OCI-M1 (cell line): ENCODE data around the gene FCGBP.

ENCODE experiments used
- DNase-seq: peaks from one replicate; lab custom pipeline; 2025; lab: John Stamatoyannopoulos, UW

The FCGBP gene

DNA sequence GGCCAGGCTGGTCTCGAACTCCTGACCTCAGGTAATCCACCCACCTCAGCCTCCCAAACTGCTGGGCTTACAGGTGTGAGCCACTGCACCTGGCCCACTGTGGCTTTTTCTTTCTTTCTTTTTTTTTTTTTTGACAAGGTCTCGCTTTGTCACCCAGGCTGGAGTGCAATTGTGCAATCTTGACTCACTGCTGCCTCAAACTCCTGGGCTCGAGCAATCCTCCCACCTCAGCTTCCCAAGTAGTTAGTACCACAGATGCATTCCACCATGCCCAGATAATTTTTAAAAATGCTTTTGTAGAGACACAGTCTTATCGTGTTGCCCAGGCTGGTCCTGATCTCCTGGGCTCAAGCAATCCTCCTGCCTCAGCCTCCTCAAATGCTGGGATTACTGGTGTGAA is 12.1 kb upstream of the FCGBP start:
- peak; percentile 49 for DNase-seq

DNA sequence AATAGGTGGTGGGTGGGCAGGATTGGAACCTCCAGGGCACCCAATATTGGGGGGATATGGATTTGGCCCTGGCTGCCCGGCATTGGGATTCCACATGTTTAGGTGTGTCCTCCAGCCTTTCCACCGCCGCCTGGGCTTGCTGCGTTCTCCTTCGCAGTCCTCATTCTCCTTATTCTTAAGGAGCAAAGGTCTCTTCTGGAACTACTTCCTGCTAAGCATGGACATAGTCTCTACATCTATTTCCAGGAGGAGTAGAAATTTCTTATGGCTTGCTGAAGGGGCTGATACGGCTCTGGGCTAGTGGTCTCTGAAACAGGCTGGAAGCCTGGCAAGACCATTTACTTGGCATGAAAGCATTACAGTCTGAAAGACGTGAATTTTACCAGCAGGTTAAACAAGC is 9.2 kb upstream of the FCGBP start:
- DNase-seq = no peak

DNA sequence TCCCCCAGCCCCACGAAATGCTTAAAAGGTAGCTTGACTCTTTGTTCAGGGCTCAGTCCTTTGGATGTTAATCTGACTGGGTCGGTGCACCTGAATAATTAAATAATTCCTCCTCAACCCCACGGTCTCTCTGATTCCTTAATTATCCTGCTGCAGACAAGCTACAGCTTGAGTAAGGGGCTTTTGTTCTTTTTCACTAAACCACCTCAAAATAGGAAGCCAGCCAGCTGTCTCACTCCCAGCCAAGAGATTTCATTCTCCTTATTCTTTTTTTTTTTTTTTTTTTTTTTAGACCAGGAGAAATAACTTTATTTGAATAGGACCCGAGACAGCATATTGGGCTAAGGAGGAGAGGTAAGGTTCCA is 7.9 kb upstream of the FCGBP start:
- no peak for DNase-seq

DNA sequence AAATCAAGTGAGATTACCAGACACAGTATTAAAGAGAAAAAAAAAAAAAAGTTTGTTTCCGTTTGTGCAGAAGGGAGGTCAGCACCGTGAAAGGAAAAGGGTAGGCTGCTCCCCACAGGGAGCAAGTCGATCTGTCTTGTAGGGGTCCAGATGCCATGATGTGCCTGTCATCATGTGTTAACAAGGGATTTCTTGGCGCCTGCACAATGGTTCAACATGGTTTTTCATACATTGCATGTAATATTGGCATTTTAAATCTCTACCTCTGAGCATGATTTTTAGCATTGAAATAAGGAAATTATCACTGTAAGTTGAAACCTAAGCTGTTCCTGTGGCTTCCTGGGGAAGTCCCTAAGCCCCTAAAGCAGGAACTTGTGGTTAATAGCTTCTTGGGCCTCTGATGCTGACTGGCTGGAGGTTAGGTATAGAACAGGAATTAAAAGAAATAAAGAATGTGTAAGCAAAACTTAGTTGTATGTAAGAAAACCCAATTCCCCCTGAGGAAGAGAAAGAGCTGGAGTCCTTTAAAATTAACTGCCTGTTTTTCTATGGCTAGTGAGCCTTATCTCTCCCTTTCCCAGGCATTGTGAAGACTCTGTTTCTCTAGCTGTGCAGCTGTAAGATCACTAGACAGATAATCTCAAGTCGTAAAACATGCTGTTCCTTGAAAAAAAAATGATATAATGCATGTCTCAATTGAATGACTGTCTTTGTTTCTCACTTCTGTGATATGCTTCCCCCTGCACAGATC is 7.4 kb upstream of the FCGBP start:
- DNase-seq = peak; percentile 90

DNA sequence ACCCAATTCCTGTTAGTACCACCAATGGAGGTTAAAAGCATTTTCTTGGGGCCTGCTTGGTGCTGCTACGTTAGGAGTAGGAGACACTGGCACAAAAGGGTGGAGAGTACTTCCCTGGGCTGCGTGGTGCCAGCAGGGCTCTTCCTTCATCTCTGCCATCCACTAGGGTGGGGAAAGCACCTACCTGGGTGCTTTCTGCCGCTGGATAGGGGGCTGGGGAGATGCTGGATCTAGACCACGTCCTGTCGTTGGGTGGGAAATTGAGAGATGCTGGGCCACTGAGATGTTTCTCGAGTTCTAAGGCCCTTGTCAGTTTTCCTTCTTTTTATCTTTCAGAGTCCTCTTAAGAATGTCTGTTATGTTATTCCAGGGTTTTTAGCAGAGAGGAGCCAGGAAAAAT is 6.7 kb upstream of the FCGBP start:
- DNase-seq = no peak

DNA sequence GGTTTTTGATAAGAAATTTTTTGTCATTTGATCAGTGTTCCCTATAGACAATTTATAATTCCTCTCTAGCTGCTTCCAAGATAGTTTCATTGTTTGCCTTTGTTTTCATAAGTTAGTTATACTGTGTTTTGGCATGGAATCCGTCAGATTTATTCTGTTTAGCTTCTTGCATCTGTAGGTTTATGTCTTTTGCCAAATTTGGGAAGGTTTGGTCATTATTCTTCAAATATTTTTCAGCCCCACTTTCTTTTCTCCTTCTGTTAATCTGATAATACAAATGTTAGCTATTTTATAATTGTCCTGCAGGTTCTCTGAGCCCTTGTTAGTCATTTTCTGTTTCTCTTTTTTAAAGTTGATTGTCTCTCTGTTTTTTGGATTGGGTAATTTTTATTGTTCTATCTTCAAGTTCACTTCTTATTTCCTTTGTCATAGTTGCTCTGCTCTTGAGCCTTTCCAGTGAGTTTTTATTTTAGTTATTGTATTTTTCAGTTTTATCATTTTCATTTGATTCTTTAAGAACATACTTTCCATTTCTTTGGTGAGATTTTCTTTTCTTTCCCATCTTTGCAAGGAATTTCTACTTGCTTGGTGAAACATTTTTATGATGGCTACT is 5.9 kb upstream of the FCGBP start:
- DNase-seq = no peak

DNA sequence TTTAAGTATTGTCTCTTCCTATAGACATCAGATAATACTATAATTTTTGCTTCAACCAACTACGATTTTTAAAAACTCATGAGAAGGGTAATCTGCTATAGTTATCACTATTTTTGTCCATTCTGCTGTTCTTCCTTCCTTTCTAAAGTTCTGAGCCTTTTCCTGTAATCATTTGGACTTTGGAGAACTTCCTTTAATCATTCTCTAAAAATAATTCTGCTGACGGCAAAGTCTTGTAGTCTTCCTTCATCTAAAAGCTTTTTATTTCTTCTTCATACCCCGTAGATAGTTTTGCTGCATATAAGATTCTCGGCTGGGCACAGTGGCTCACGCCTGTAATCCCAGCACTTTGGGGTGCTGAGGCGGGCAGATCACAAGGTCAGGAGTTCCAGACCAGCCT is 5.1 kb upstream of the FCGBP start:
- no peak for DNase-seq

DNA sequence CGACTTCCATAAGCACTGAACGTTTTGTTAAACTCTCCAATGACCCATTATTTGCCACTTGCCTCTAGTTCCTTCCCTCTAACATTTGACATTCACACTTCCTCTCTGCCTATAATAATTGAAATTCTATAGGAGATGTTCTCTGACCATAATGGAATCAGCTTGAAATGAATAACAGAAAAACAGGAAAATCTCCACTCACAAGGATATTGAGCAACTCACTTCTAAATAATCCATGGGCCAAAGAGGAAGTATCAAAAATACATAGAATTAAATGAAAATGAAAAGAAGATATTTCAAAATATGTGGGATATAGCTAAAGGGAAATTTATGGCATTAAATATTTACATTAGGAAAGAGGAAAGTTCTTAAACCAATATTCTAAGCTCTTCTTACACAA is 3.4 kb upstream of the FCGBP start:
- DNase-seq = no peak

DNA sequence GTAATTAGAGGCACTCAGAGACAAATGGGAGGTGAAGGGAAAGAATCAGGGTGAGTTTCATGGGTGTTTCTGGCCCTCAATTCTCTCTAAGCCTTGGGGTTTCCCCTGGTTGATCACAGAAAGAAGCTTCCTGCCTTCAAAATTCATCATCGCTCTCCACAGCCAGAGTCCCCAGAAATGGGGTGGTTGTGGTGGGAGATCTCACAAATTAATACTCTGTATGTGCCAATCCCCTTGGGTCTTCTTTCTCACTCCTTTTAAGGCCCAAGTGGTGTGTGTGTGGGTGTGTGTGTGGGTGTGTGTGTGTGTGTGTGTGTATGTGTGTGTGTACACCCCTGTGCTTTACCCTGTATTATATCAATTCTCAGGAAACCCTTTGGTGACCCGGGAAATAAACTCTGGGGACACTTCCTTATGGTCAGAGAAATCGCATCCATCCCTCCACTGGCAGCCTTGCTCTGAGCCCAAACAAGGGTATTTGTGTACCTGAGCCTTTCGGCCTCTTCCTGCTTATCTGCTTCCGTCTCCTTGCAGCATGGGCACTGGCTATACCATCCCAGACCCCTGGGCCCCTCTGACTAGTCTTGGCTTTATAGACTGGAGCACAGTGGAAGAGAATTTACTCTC is 2.8 kb upstream of the FCGBP start:
- DNase-seq = no peak

DNA sequence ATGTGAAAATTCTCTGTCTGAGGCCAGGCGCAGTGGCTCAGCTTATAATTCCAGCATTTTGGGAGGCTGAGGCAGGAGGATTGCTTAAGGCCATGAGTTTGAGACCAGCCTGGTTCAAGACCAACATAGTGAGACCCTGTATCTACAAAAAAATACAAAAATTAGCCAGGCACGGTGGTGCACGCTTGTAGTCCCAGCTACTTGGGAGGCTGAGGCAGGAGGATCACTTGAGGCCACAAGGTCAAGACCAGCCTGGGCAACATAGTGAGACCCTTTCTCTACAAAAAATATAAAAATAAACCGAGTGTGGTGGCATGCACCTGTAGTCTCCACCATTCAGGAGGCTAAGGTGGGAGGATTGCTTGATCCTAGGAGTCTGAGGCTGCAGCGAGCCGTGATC is 2.2 kb upstream of the FCGBP start:
- DNase-seq = no peak

DNA sequence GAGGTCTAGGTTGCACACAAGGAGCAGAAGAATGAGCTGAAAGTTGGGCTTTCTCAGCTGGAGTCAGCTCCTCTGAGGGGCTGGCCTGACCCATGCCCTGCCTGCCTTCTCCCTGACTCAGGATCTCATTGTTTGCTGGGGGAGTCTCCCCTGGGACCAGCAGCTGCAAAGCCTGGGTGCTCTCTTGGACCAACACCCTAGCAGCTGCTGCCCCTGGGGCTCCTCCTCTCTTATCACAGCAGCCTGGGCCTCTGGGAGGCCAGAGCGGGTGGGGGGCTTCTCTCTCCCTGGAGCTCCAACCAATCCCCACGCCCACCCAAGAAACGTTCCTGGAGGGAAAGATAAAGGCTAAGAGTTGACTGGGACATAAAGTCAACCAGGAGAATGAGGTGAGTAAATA is 1.6 kb upstream of the FCGBP start:
- no peak for DNase-seq

DNA sequence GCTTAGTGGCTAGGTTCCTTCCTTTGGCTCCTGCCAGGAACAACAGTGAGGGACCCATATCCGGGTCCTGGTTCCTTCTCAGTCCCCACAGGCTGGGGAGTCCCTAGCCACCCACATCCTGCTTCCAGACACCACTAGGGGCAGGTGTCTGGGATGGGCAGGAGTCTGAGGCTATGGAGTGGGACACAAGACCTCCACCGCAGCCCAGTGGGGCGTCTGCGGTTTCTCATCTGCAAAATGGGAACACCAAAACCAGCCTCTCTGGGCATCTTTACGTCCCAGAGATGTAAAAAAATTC is 879 bp upstream of the FCGBP start:
- no peak for DNase-seq

DNA sequence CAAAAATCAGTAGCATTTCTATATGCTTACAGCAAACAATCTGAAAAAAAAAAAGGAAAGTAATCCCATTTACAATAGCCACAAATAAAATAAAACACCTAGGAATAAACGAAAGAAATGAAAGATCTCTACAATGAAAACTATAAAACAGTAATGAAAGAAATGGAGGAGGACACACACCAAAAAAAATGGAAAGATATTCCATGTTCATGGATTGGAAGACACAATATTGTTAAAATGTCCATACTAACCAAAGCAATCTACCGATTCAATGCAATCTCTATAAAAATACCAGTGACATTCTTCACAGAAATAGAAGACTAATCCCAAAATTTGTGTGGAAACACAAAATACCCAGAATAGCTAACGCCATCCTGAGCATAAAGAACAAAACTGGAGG is 4.7 kb downstream of the FCGBP start:
- DNase-seq = no peak

DNA sequence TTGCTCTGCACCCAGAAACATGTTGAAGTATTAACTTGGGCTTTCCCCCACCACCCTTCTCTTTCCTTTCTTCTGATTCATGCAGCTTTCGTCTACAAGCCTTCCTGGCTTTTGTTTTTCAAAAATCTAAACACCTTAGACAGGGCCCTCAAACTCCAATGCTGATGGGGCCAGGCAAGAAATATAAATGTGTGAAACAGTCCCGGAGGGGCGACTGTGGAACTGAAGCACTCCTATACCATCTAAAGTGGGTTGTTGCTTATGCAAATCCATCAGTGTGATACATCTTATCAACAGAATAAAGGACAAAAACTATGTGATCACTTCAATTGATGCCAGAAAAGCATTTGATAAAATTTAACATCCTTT is 6.1 kb downstream of the FCGBP start:
- DNase-seq = no peak

DNA sequence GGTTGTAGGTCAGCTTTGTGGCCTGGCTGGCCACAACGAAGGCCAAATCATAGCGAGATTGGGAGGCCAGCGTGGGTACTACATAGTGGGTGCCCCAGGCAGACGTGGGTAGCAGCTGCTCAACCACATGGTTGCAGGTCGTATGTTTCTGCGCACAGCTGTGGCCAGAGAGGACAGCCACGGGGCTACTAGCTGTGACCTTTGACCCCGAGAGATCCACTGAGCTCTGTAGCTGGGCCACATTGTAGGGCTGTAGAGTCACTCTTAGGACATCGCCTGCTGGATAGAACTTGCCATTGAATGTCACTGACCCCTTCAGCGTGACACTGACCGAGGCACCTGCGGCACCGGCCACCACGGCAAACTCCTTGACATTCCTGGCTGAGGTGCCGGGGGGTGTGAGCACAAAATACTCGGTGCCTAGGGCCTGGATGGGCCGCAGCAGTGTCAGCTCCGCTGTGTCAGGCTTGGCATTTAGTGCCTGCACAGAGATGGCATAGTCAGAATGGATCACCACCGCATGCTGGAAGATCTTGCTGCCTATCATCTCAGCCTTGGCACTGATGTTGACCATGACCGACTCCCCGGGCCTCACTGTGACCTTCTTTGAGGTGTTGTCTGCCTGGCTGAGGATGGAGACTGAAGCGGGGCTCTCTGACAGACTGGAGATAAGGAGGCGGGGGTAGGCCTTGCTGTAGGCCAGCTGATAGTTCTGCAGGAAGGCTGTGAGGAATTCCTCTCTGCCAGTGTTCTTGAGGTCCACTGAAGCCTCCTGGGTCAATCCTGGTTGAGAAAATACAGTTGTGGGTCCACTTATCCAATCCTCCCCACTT is 6.7 kb downstream of the FCGBP start:
- DNase-seq = no peak

DNA sequence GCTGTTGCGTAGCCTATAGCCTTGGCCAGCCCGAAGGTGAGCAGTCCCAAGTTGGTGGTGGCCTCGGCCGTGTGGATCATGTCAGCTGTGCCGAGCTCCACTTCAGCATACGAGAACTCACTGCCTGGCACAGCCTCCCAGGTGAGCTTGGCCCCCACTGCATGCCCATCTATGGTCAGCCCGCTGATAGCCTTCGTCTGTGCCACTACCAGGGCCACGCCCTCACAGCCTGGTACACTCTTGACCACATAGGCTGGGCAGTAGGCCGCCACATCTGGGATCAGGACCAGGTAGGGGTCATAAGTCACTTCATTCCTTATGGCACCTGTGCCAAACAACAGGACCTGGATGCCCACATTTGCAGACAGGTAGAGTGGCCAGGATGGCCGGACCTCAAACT is 7.4 kb downstream of the FCGBP start:
- DNase-seq = no peak

DNA sequence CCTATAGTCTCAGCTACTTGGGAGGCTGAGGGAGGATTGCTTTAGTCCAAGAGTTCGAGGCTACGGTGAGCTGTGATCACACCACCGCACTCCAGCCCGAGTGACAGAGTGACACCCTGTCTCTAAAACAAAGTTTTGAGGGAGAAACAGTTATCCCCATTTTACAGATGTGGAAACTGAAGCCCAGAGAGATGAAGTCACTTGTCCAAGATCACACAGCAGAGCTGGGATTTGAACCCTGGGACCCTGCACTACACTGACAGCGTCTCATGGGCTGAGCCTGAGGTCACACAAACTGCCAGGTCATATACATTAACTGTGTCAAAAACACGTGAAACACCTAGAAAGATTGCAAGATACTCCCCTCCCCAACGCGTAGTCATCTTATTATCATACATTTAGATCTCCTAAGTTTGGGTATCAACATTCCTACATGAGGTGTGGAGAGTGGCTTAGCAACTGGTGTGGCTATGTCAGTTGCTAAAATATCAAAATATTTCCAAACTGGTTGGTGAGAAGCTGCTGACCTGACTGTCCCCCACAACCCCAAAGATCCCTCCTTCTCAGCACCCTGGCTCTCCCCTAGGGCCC is 8.2 kb downstream of the FCGBP start:
- no peak for DNase-seq

DNA sequence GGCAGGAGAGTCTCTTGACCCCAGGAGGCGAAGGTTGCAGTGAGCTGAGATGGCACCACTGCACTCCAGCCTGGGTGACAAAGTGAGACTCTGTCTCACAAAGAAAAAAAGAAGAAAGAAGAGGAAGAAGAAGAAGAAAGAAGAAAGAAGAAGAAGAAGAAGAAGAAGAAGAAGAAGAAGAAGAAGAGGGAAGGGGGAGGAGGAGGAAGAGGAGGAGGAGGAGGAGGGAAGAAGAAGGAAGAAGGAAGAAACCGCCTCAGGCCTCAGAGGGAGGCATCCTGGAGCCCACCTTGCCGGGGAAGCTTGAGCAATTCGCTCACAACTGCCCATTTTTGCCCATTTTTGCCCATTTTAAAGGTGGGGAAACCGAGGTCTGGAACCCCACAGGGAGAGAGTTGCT is 9.5 kb downstream of the FCGBP start:
- no peak for DNase-seq

DNA sequence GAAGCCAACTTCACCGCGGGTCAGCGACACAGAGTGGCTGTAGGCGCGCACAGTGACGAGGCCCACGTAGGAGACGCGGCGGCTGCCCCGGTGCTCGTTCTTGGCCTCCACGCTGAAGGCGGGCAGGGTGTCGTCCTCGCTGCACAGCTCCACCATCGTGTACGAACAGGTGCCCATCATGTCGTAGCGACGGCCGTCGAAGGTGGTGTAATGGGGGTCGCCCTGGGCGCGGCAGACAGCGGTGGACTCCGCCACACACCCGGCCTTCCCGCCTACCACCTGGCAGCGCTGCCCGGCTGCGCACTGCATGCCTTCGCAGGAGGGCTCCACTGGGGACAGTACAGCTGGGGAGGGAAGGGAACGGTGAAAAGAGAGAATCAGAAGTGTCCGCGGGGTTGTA is 10.0 kb downstream of the FCGBP start:
- DNase-seq = no peak

DNA sequence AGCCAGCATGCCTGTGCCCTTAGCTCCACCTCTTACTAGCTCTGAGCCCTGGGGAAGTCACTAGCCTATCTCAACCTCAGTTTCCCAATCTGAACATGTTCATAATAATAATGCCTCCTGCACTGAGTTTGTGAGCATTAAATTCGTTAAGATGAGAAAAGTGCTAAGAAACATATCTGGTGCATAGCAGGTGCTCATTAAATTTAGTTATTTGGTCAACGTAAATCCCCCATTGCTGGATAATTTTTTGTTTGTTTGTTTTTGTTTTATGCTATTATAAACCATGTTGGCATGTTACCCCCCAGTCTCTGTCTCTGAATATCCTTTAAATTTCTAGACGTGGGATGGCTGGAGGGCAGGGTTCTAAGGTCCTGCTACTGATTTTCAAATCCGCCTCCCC is 10.6 kb downstream of the FCGBP start:
- DNase-seq = no peak

DNA sequence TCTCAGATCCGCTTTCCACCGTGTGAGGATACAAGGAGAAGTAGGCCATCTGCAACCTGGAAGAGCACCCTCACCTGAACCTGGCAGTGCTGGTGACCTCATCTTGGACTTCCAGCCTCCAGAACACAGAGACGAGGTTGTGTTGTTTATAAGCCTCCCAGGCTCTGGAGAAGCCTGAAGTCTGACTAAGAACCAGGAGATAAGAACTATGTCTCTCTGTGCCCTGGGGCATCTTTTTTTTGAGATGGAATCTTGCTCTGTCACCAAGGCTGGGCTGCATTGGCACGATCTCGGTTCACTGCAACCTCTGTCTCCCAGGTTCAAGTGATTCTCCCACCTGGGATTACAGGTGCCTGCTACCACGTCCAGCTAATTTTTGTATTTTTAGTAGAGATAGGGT is 14.5 kb downstream of the FCGBP start:
- DNase-seq = no peak

DNA sequence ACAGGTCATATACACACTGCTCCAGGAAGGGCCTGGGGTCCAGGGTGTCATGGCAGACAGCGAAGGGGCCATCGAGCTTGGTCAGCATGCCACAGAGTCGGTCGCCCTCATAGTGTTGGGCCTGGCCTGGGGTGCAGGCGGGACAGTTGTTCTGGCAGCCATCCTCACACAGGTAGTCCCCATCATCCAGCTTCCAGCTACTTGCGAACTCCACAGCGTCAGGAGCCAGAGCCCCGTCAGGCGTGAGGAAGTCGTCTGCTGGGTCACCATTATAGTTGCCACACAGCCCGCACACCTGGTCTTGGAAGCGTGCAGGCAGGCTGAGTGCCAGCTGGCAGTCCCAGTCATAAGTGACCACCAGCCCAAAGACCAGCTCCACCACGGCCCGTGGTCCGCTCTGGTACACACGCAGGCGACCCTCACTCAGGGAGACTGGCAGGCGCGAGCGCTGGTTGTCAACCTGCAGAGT is 16.2 kb downstream of the FCGBP start:
- no peak for DNase-seq
